HS-27A (cell line): ENCODE measurements around the gene USP25.

Experiments
- DNase-seq: peaks from one replicate; pipeline ENCODE4 v3.0.0-alpha.2; 2012; ENCODE audit warnings: low read depth, missing footprints

USP25 gene

GRCh38 chr21:15766952-15767603 lies 37.3 kb downstream of the USP25 start:
- DNase-seq = no peak

DNA sequence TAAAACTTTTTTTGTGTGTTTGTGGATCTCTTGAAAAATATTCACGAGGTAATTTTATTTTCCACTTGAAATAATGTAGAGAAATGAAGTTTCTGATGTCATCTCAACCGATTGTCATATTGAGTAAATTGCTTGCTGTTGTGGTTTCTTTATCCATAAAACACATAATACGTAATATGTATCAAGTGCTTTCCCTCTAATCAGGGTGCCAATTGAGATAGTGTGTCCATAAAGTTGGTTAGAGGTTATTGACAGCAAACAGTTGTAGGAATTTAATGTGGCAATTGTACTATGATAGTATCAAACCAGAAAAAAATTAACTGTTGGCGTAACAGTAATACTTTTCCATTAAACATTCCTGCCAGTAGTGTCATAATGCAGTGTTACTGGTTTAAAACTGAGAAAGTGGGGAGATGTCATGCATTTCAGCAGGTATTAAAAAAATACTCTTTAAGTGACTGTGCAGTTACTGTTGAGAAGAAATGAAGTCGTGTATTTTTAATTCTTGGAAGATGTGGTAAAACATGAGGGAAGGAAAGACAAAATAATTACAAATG lies 38.3 kb downstream of the USP25 start:
- no peak for DNase-seq

- DNase-seq = no peak
These were observed 39.1 kb downstream of the USP25 start for GRCh38 chr21:15768853-15769252.

- DNase-seq = no peak
These were observed 41.5 kb downstream of the USP25 start for GRCh38 chr21:15771311-15771710.

- DNase-seq = no peak
These were observed 42.9 kb downstream of the USP25 start for GRCh38 chr21:15772654-15773053.

DNA sequence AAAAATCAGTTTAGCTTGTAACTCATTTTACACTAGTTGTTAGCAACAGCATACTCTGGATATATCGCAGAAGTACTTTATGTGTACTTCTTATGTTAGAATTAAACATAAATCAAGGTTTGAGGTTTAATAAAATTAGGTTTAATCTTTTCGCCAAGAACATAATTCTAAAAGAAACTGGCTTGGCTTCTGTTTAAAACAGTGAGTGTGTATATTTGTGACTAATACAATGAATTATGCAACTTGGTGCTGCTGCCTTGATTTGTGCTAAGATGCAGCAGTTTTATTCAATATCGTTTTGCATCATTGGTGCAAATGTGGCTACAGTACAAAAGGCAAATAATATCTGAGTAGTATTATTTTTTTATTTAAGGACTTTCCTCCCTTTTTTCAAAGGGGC lies 44.8 kb downstream of the USP25 start:
- no peak for DNase-seq

DNA sequence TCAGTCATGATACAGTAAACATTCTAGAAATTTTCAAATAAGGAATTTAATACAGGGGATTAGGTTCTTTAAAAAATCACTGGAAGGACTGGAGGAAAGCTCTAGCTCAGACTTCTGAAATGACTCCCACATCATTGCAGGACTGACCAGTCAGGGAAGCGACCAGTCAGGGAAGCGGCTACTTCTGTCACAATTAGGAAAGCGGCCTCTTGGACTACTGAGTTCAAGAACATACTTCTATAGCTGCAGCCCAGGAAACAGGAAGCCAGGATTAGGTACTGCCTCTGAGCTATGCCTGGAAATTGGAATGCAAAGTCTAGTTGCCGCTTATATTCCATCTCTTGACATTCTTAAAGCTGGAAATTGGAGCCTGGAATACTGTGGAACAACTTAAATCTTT lies 45.5 kb downstream of the USP25 start:
- DNase-seq = no peak

DNA sequence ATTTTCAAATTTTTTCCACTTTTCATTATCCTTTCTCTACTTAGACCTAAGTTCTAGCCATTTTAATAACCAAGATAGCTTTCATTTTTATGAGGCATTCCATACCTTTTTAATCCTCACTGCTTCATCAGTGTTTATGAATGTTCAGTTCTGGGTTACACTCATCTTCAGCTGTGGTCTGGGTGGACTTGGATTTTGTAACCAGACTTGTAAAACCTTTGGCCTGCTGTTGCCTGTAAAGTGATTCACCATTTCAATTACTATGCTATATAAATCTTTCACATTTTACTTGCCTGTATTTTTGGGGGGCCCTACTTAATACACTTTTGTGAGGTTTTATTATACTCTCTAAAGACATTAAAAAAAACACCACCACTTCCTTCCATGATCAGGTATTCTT lies 46.2 kb downstream of the USP25 start:
- DNase-seq = peak; percentile 51

DNA sequence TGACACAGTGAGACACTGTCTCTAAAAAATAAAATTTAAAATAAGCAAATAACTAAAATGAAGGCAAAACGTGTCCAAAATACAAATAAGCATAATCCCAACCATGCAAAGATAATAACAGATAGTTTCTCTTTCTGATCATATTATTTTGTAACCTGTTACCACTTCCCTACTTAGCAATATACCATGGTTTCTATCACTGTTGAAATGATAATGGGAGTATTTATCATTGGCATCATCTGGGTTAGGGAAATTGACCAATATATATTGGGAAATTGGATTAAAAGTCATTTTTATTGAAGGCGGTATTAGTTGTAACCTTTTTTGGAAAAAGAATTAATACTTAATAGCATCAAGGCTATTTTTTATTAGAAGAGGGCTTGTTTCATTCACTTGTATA lies 47.0 kb downstream of the USP25 start:
- DNase-seq = no peak

- no peak for DNase-seq
These were observed 52.2 kb downstream of the USP25 start for GRCh38 chr21:15781986-15782385.

- DNase-seq = peak; percentile 56
These were observed 59.2 kb downstream of the USP25 start for GRCh38 chr21:15788847-15789523.

- DNase-seq = no peak
These were observed 63.3 kb downstream of the USP25 start for GRCh38 chr21:15793109-15793508.

GRCh38 chr21:15793550-15794235 lies 63.9 kb downstream of the USP25 start:
- no peak for DNase-seq

DNA sequence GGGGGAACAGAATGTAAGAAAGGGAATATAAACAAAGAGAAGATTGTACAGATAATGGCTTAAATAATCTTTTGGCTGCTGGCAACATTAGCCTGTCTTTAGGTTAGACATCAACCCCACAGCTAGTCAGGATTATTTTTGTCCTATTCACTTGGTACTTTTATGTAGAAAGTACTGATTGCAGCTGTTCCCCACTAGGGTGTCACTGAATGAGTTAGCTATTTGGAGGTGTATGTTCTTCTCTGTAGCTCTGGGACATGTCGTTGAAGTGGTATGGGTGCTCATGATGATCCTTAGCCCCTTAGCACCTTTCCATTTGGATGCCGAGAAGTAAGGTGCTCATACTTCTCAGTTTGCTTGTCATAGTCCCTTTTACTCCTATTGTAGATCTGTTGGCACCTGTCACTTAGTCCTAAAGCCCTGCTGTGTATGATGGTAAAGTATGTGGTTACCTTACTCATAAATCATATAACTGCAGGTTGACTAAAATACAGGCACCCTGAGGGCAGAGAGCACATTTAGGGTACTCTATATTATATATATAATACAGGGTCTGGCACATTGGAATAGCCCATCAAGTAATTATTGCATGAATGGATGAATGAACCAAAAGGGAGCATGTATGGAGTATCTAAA lies 64.6 kb downstream of the USP25 start:
- DNase-seq = no peak

DNA sequence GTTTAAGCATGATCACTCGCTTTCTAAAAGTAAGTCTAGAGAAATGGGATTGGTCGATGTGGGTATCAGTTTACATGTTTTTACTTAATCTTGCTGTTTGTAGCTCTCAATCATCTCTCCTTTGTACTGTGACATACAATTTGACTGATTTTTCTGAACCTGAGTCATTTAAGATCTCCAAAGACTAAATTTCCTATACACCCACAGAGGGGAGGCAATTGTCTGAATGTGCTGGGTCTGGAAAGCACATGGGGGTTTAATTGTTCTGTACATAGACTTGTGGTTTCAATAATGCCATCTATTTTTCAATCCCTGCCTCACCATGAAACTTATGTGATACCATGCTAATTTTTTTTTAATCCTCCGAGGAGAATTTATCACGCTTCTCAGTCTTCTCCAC lies 65.8 kb downstream of the USP25 start:
- DNase-seq = no peak

- DNase-seq = no peak
These were observed 68.0 kb downstream of the USP25 start for GRCh38 chr21:15797577-15798363.

GRCh38 chr21:15801352-15801863 lies 71.6 kb downstream of the USP25 start:
- no peak for DNase-seq

DNA sequence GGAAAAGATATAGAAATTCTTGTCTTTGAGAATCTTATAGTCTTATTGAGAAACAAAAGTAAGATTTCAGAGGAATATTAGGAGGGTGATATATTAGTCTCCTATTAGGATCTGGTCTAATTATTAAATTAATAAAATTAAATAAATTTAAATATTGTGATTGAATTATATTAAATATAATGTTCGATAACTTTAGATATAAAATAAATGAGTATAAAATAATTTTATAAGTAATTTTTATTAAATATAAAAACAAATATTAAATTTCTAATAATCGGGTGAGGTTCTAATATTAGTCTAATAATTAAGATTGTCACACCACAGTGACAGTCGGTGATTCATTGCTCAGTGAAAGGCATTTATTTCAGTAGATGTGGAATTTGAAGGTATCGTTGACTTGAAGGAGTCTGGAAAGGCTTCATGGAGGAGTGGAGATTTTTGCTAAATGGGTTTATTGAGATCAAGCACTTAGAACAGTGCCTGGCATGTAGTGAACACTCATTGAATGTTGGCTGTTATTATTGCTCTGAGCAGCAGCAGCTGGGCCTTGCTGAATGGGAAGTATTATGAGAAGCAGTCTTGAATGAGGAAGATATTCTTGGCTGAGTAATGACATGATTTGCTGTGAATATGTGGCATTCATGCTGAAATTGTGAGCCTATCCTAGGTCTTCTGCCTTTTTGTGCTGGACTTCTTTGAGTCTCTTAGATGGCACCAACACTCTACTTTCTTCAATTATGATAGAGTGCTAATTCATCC lies 74.6 kb downstream of the USP25 start:
- no peak for DNase-seq

GRCh38 chr21:15809065-15809464 lies 79.3 kb downstream of the USP25 start:
- no peak for DNase-seq

DNA sequence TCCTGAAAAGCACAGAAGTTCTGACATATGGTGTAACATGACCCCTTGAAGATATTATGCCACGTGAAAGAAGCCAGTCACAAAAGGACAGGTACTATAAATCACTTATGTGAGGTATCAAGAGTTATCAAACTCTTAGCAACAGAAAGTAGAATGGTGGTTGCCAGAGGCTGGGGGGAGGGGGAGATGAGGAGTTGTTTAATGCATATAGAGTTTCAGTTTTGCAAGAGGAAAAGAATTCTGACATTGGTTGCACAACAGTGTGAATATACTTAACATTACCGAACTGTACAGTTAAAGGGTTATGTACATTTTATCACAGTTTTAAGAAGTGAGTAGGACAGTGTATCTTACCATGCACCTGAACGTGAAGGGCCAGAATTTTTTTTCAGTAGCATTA lies 80.0 kb downstream of the USP25 start:
- DNase-seq = no peak

- no peak for DNase-seq
These were observed 85.5 kb downstream of the USP25 start for GRCh38 chr21:15815285-15815684.
